Measurements from ENCODE around the gene NUDT17. TPM values are rescaled to one million over a fixed set of nuclear protein-coding genes. Genes with fewer than 3 reads are reported as not detected.

NUDT17 gene
- 1 to 10 TPM in 2 of 4 donors, under 1 TPM in 1, not detected in 1; 0.95 to 2.2 (median 1.1) TPM for total RNA-seq

GRCh38 chr1:145845514-145846161 lies at the start of gene NUDT17:
NUDT17 (plus strand) TSS chr1:145845630; CDS start chr1:145845641, 11 bp downstream.
- peaks cover 0 to 34% (median 14%) of the 10 kb centered on the region in 4 donors for H3K36me3 ChIP-seq
- 0% methylated on average over 41 of the region's 50 CpGs; no CpG with 5 or more reads in 1 of the 2 donors for WGBS, 2 donors (ENCODE audit: low coverage in 1 of 2)
- peak; percentile 80 for DNase-seq
- peak within 1 kb of the TSS; percentile 4 to 56 (median 46) for H3K4me3 ChIP-seq
- TF ChIP-seq CTCF (IDR thresholded peaks at IDR 0.05) (peak; percentile 89 to 97 (median 91)), POLR2AphosphoS5 (IDR thresholded peaks at IDR 0.05) (peak in 1 of 3 donors; percentile 46), EP300 (IDR thresholded peaks at IDR 0.05; ENCODE audit: low read depth) (no peak), POLR2A (IDR thresholded peaks at IDR 0.05) (no peak)
- in situ Hi-C loops (cut with MboI; ENCODE audit: low pct_ligation_motif_present in 1 of 4, low pct_unique_long_range_greater_than_20kb in 1 of 4, low sequenced_read_pairs in 3 of 4) (no loop called here), intact Hi-C loops (cut with DNase I; ENCODE audit: low total_unique reads) (loop anchor here (10.0 kb wide), 1 partner anchor 169 kb away; no protein-coding TSS in a partner anchor)
- H3K27me3 ChIP-seq = no peaks in the 10 kb centered on the region
- H3K4me1 ChIP-seq = peaks cover 0 to 17% (median 11%) of the 10 kb centered on the region in 4 donors
- no peaks in the 10 kb centered on the region for H3K9me3 ChIP-seq
- H3K27ac ChIP-seq = peak within 1 kb of the TSS; percentile 73 to 76 (median 73)

- intact Hi-C loops (cut with DNase I; ENCODE audit: low total_unique reads) (no loop called here), in situ Hi-C loops (cut with MboI; ENCODE audit: low pct_ligation_motif_present in 1 of 4, low pct_unique_long_range_greater_than_20kb in 1 of 4, low sequenced_read_pairs in 3 of 4) (no loop called here)
- DNase-seq = no peak
- no peak for TF ChIP-seq POLR2AphosphoS5 (IDR thresholded peaks at IDR 0.05)
- no peak for TF ChIP-seq POLR2A (IDR thresholded peaks at IDR 0.05)
- no peak for TF ChIP-seq CTCF (IDR thresholded peaks at IDR 0.05)
- TF ChIP-seq EP300 (IDR thresholded peaks at IDR 0.05; ENCODE audit: low read depth) = no peak
- Histone ChIP-seq H3K27me3 (no peaks in the 10 kb centered on the region), H3K4me1 (no peaks in the 10 kb centered on the region), H3K36me3 (no peaks in the 10 kb centered on the region), H3K27ac (no peak overlapping the region), H3K4me3 (no peak overlapping the region), H3K9me3 (peaks cover 8 to 9% of the 10 kb centered on the region in 2 donors)
- 57 to 81% methylated on average over 1 of the region's 1 CpG for WGBS, 2 donors (ENCODE audit: low coverage in 1 of 2)
Measured at GRCh38 chr1:145796753-145797152, 48.7 kb upstream of the NUDT17 start.

GRCh38 chr1:145799806-145800205 lies 45.6 kb upstream of the NUDT17 start:
- in situ Hi-C loops (cut with MboI; ENCODE audit: low pct_ligation_motif_present in 1 of 4, low pct_unique_long_range_greater_than_20kb in 1 of 4, low sequenced_read_pairs in 3 of 4) = no loop called here
- 80 to 90% methylated on average over 2 of the region's 2 CpGs for WGBS, 2 donors (ENCODE audit: low coverage in 1 of 2)

More at GRCh38 chr1:145799806-145800205, 45.6 kb upstream of the NUDT17 start:
- DNase-seq = no peak
- peaks cover 0 to 15% (median 0%) of the 10 kb centered on the region in 4 donors for H3K4me1 ChIP-seq
- no peak overlapping the region for H3K27ac ChIP-seq
- H3K9me3 ChIP-seq = peaks cover 8 to 9% of the 10 kb centered on the region in 2 donors
- H3K27me3 ChIP-seq = no peaks in the 10 kb centered on the region
- intact Hi-C loops (cut with DNase I; ENCODE audit: low total_unique reads) = no loop called here
- no peak for TF ChIP-seq POLR2A (IDR thresholded peaks at IDR 0.05)
- TF ChIP-seq POLR2AphosphoS5 (IDR thresholded peaks at IDR 0.05) = no peak
- TF ChIP-seq CTCF (IDR thresholded peaks at IDR 0.05) = no peak
- no peak for TF ChIP-seq EP300 (IDR thresholded peaks at IDR 0.05; ENCODE audit: low read depth)
- H3K36me3 ChIP-seq = no peaks in the 10 kb centered on the region
- no peak overlapping the region for H3K4me3 ChIP-seq

All from transverse colon (tissue), 4 donors.